ENCODE measurements around the gene CAPN10. TPM values are rescaled to one million over a fixed set of nuclear protein-coding genes. Genes with fewer than 3 reads are reported as not detected.
"Not testable (repeated sequence)": the region's sequence is repeated elsewhere in the genome, so short reads cannot be mapped to it uniquely, and the experiment has no call there.

Gene CAPN10
- total RNA-seq, 1 experiment from 2014 or later, result 69.0 TPM

GRCh38 chr2:240604939-240605716 lies 18.6 kb downstream of the CAPN10 start:
- Histone ChIP-seq H3K36me3 (replicated peaks; ENCODE audit: control insufficient read depth, insufficient read depth, low read length) (peaks cover 2% of the 10 kb centered on the region; the same call in 1 of the 2 replicates), H3K4me3 (ENCODE audit: insufficient read depth, low read depth, low read length) (no peak overlapping the region), H3K27me3 (ENCODE audit: control insufficient read depth, insufficient read depth, low read length) (no peaks in the 10 kb centered on the region)
- DNase-seq, result peak; percentile 54

DNA sequence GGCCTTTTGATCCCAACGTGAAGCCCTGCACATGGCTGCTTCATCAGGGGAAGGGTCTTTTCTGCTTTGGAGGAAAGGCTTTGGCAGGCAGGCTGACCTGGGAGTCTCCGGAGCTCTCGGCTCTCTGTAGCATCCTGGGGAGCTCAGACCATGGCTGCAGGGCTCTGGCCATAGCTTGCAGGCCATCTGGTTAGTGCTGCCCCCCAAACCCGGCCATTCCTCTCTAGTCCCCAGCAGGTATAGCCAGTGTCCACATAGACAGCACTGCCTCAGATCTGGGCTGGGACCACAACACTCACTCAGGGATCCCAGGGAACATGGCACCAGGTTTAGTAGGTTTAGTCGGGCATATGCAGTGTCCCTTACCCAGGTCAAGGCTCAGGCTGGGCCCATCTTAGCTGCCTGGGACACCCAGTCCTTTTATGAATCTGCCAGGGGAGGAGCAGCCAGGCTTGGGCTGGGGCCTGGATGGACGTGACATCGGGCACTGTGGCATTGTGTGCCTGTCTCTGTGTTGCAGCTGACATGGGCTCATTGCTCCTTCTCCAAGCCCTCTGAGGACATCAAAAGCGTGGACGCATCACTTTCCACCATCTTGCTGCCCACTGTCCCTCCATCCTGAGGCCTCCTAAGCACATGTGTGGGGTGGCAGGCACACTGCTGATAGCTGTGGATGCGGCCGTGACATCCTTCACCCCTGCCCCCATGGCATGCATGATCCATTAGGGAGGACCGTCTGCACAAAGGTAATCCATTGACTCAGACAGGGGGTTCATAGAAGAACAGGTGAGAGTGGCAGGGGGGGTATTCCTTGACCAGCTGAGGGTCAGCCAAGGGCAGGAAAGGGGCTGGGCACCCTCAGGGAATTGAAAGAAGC lies 19.6 kb downstream of the CAPN10 start:
- H3K27me3 ChIP-seq (ENCODE audit: control insufficient read depth, insufficient read depth, low read length), result no peaks in the 10 kb centered on the region
- H3K4me3 ChIP-seq (ENCODE audit: insufficient read depth, low read depth, low read length), result no peak overlapping the region
- DNase-seq, result peak; percentile 35
- H3K36me3 ChIP-seq (replicated peaks; ENCODE audit: control insufficient read depth, insufficient read depth, low read length), result no peaks in the 10 kb centered on the region

GRCh38 chr2:240611601-240612210 lies 25.2 kb downstream of the CAPN10 start:
- H3K4me3 ChIP-seq (ENCODE audit: insufficient read depth, low read depth, low read length), result no peak overlapping the region
- peak; percentile 14 for DNase-seq

GRCh38 chr2:240613781-240614180 lies 27.2 kb downstream of the CAPN10 start:
- H3K36me3 ChIP-seq (replicated peaks; ENCODE audit: control insufficient read depth, insufficient read depth, low read length), result no peaks in the 10 kb centered on the region
- no peak for DNase-seq
- H3K27me3 ChIP-seq (ENCODE audit: control insufficient read depth, insufficient read depth, low read length), result no peaks in the 10 kb centered on the region
- H3K4me3 ChIP-seq (ENCODE audit: insufficient read depth, low read depth, low read length), result no peak overlapping the region

More at GRCh38 chr2:240611601-240612210, 25.2 kb downstream of the CAPN10 start:
- no peaks in the 10 kb centered on the region for H3K36me3 ChIP-seq (replicated peaks; ENCODE audit: control insufficient read depth, insufficient read depth, low read length)
- H3K27me3 ChIP-seq (ENCODE audit: control insufficient read depth, insufficient read depth, low read length), result no peaks in the 10 kb centered on the region

- peak; percentile 15 for DNase-seq
- H3K27me3 ChIP-seq (ENCODE audit: control insufficient read depth, insufficient read depth, low read length), result no peaks in the 10 kb centered on the region
- H3K36me3 ChIP-seq (replicated peaks; ENCODE audit: control insufficient read depth, insufficient read depth, low read length), result no peaks in the 10 kb centered on the region
- no peak overlapping the region for H3K4me3 ChIP-seq (ENCODE audit: insufficient read depth, low read depth, low read length)
These were observed 27.9 kb downstream of the CAPN10 start for GRCh38 chr2:240614391-240614790.

DNA sequence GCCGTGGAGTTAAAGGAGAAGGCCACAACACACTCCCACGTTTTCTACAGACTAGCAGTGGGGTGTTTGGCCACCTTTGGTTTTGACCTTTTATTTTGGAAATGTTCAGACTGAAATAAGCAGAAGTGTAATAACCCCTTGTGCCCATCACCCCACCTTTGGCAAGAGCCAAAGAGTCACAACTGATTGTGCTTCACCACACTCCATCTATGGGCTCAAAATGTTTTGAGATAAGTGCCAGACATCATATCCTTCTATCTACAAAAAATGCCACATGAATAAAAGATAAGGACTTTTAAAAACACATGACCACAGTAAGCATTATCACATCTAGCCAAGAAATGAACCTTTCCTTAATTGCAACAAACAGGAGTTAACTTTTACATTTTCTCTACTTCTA lies 28.9 kb downstream of the CAPN10 start:
- DNase-seq, result no peak
- no peaks in the 10 kb centered on the region for H3K27me3 ChIP-seq (ENCODE audit: control insufficient read depth, insufficient read depth, low read length)
- no peak overlapping the region for H3K4me3 ChIP-seq (ENCODE audit: insufficient read depth, low read depth, low read length)
- H3K36me3 ChIP-seq (replicated peaks; ENCODE audit: control insufficient read depth, insufficient read depth, low read length), result no peaks in the 10 kb centered on the region

GRCh38 chr2:240615820-240616547 lies 29.4 kb downstream of the CAPN10 start:
- Histone ChIP-seq H3K27me3 (ENCODE audit: control insufficient read depth, insufficient read depth, low read length) (no peaks in the 10 kb centered on the region), H3K36me3 (replicated peaks; ENCODE audit: control insufficient read depth, insufficient read depth, low read length) (no peaks in the 10 kb centered on the region), H3K4me3 (ENCODE audit: insufficient read depth, low read depth, low read length) (no peak overlapping the region)
- DNase-seq, result no peak

GRCh38 chr2:240616860-240617666 lies 30.5 kb downstream of the CAPN10 start:
- not testable (repeated sequence) for H3K4me3 ChIP-seq (ENCODE audit: insufficient read depth, low read depth, low read length); H3K36me3 ChIP-seq (replicated peaks; ENCODE audit: control insufficient read depth, insufficient read depth, low read length); H3K27me3 ChIP-seq (ENCODE audit: control insufficient read depth, insufficient read depth, low read length)
- peak; percentile 15 for DNase-seq

GRCh38 chr2:240618776-240619175 lies 32.2 kb downstream of the CAPN10 start:
- no peaks in the 10 kb centered on the region for H3K27me3 ChIP-seq (ENCODE audit: control insufficient read depth, insufficient read depth, low read length)
- no peaks in the 10 kb centered on the region for H3K36me3 ChIP-seq (replicated peaks; ENCODE audit: control insufficient read depth, insufficient read depth, low read length)
- no peak for DNase-seq
- H3K4me3 ChIP-seq (ENCODE audit: insufficient read depth, low read depth, low read length), result no peak overlapping the region

DNA sequence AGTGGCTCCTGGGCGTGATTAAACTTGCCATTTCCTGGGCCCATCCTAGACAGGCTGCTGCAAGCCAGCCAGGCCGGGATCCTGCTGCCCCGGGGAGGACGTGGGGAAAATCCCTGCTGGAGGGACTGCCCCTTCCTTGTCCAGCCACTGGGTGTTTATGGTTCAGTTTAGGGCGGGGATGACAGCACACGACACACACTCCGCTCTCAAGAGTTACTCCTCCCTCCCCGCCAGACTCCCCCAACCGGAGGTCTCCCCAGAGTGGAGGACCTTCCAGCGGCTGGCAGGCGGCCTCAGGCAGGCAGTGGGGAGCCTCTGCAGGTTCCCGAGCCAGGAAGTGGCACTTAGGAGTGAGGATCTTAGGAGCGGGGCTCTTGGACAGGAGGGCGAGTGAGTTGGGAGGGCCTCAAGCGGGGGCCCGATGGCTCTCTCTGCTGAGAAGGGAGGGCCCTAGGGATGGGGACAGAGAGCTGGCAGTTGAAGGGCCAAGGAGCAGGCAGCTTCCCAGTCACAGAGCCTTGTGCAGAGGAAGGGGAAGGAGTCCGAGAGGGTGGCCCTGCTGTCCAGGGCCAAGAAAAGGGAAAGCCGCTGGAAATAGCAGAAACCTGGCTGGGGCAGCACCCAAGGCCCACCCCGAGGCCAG lies 33.1 kb downstream of the CAPN10 start:
- Histone ChIP-seq H3K4me3 (ENCODE audit: insufficient read depth, low read depth, low read length) (no peak overlapping the region), H3K36me3 (replicated peaks; ENCODE audit: control insufficient read depth, insufficient read depth, low read length) (no peaks in the 10 kb centered on the region), H3K27me3 (ENCODE audit: control insufficient read depth, insufficient read depth, low read length) (no peaks in the 10 kb centered on the region)
- DNase-seq, result peak; percentile 48

DNA sequence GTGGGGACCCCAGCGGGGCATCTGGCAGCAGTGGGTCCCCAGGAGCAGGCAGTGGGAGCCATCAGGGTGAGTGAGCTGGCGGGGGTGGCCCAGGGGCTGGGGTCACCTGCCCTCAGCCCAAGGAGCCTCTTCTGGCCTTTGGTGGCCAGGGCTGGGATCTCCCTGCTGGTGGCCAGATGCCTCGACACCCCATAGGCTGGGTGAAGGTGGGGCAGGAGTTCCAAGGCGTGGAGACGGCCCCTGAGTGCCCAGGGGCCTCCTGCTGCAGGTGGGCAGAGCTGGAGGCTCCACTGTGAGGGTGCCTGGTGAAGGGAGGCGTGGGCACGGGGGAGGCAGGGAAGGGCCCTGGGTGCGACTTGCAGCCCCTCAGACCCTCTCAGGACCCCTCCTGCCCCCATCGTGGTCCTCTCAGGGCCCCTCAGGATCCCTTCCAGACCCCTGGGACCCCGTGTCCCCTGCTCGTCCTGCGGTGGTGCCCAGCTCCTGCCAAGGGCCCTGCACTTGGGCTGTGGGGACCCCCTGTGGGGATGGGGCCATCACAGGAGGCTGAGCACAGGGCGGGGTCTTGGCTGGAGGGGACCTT lies 33.7 kb downstream of the CAPN10 start:
- Histone ChIP-seq H3K27me3 (ENCODE audit: control insufficient read depth, insufficient read depth, low read length) (no peaks in the 10 kb centered on the region), H3K36me3 (replicated peaks; ENCODE audit: control insufficient read depth, insufficient read depth, low read length) (no peaks in the 10 kb centered on the region), H3K4me3 (ENCODE audit: insufficient read depth, low read depth, low read length) (no peak overlapping the region)
- DNase-seq, result peak; percentile 46

- H3K27me3 ChIP-seq (ENCODE audit: control insufficient read depth, insufficient read depth, low read length), result no peaks in the 10 kb centered on the region
- peak; percentile 40 for DNase-seq
- H3K4me3 ChIP-seq (ENCODE audit: insufficient read depth, low read depth, low read length), result no peak overlapping the region
- no peaks in the 10 kb centered on the region for H3K36me3 ChIP-seq (replicated peaks; ENCODE audit: control insufficient read depth, insufficient read depth, low read length)
These were observed 34.3 kb downstream of the CAPN10 start for GRCh38 chr2:240620859-240621258.

GRCh38 chr2:240622060-240622411 lies 35.5 kb downstream of the CAPN10 start:
- Histone ChIP-seq H3K4me3 (ENCODE audit: insufficient read depth, low read depth, low read length) (no peak overlapping the region), H3K36me3 (replicated peaks; ENCODE audit: control insufficient read depth, insufficient read depth, low read length) (no peaks in the 10 kb centered on the region), H3K27me3 (ENCODE audit: control insufficient read depth, insufficient read depth, low read length) (no peaks in the 10 kb centered on the region)
- DNase-seq, result no peak

Measured in H7 (cell line).